Measurements from ENCODE around the gene NDUFA12. TPM values are rescaled to one million over a fixed set of nuclear protein-coding genes. Genes with fewer than 3 reads are reported as not detected.

The NDUFA12 gene
- total and polyA plus RNA-seq, 4 donors: 53.3 to 152 (median 87.7) TPM

DNA sequence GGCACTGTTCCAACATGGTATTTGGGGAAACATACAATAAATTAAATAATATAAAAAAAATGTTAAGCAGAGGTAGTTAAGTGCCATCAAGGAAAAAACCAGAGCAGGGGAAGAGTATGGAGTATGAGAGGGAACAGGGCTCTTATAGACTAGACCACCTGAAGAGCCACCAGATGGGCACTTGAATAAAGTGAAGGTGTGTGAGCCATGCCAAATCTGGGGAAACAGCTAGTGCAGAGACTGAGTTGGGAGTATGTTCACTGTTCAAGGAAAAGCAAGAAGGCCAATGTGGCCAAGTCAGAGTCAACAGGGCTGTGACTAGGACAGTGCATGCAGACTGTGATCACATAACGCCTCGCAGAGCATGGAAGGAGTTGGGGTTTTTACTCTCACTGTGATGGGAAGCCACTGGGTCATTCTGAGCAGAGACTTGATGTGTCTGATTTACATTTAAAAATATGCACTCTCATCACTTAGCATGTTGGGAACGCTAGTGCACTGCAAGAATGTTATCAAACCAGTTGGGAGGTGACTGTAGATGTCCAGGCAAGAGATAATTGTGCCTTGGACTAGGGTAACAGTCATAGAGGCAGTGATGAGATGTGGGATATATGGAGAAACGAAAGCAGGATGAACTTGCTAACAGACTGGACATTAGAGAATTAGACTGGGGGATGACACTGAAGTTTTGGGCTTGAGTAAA is 25.6 kb downstream of the NDUFA12 start:
- H3K9ac ChIP-seq (ENCODE audit: insufficient read depth in 1 of 2, low read length in 2 of 2): no peak overlapping the region
- 91 to 93% methylated on average over 4 of the region's 4 CpGs for WGBS, 2 donors
- no peak for ATAC-seq (ENCODE audit: insufficient read depth, low FRiP score)
- H3K9me3 ChIP-seq (ENCODE audit: control insufficient read depth in 4 of 4, insufficient read depth in 3 of 4, low read length in 3 of 4): no peaks in the 10 kb centered on the region
- peak overlapping the region in 1 of 2 donors; percentile 62 for H3K27ac ChIP-seq (ENCODE audit: low read depth in 1 of 2, low read length in 1 of 2)
- DNase-seq: no peak
- peaks cover 0 to 2% (median 0%) of the 10 kb centered on the region in 5 donors for H3K4me1 ChIP-seq (ENCODE audit: control insufficient read depth in 5 of 5, insufficient read depth in 5 of 5, low read length in 5 of 5)
- H3K4me3 ChIP-seq: no peak overlapping the region
- peaks cover 0 to 6% (median 0%) of the 10 kb centered on the region in 4 donors for H3K36me3 ChIP-seq (ENCODE audit: control insufficient read depth in 4 of 4, insufficient read depth in 4 of 4, low read length in 4 of 4)
- no peak for TF ChIP-seq CTCF (IDR thresholded peaks at IDR 0.05; ENCODE audit: control extremely low read depth, extremely low read depth)
- no peaks in the 10 kb centered on the region for H3K27me3 ChIP-seq (ENCODE audit: control insufficient read depth in 3 of 3, insufficient read depth in 3 of 3, low read length in 2 of 3)

DNA sequence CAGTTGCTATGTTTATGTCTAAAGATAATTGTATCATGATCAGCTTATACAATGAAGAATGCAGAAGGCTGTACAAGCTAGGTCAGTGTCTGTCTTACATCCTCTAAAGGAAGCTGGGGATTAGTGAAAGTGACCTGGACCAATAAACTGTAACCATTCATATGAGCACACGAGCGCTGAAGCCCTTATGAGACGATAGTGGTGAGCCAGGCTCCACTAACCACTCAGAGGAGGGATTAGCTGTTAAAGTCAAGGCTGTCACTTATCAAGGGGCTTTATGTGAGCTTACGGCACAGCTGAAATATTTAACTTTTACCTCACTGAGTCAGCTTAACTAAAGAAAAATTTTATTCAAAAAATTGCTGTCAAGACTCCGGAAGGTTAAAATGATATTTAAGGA is 30.3 kb downstream of the NDUFA12 start:
- no peaks in the 10 kb centered on the region for H3K9me3 ChIP-seq (ENCODE audit: control insufficient read depth in 4 of 4, insufficient read depth in 3 of 4, low read length in 3 of 4)
- no peak overlapping the region for H3K9ac ChIP-seq (ENCODE audit: insufficient read depth in 1 of 2, low read length in 2 of 2)
- WGBS, 2 donors: 88 to 89% methylated on average over 5 of the region's 5 CpGs
- H3K4me3 ChIP-seq: no peak overlapping the region
- no peak for TF ChIP-seq CTCF (IDR thresholded peaks at IDR 0.05; ENCODE audit: control extremely low read depth, extremely low read depth)
- DNase-seq (peak in 2 of 3 donors; percentile 23 to 34), ATAC-seq (ENCODE audit: insufficient read depth, low FRiP score) (no peak)
- peaks cover 3 to 16% (median 6%) of the 10 kb centered on the region in 4 donors for H3K36me3 ChIP-seq (ENCODE audit: control insufficient read depth in 4 of 4, insufficient read depth in 4 of 4, low read length in 4 of 4)
- peaks cover 0 to 13% (median 0%) of the 10 kb centered on the region in 5 donors for H3K4me1 ChIP-seq (ENCODE audit: control insufficient read depth in 5 of 5, insufficient read depth in 5 of 5, low read length in 5 of 5)
- no peak overlapping the region for H3K27ac ChIP-seq (ENCODE audit: low read depth in 1 of 2, low read length in 1 of 2)
- H3K27me3 ChIP-seq (ENCODE audit: control insufficient read depth in 3 of 3, insufficient read depth in 3 of 3, low read length in 2 of 3): no peaks in the 10 kb centered on the region

DNA sequence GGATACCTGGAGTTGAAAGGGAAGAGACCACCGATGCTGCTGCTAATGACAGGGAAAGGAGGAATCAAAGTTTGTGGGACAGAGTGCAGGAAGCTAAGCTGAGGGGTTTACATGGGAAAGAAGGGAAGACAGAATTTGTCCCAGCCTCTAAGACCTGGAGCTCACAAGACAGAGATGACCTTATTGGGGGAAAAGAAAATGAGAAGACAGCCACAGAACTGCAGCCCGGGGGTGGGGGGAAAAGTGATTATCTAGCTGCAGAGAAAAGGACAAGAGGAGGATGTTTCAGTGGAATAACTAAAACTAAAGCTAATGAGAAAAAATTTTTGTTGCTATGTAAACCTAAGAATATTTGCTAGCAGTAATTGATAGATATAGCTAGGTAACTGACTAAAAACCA is 30.7 kb downstream of the NDUFA12 start:
- ATAC-seq (ENCODE audit: insufficient read depth, low FRiP score) (no peak), DNase-seq (no peak)
- H3K4me1 ChIP-seq (ENCODE audit: control insufficient read depth in 5 of 5, insufficient read depth in 5 of 5, low read length in 5 of 5): peaks cover 0 to 15% (median 0%) of the 10 kb centered on the region in 5 donors
- no peak overlapping the region for H3K9ac ChIP-seq (ENCODE audit: insufficient read depth in 1 of 2, low read length in 2 of 2)
- no peak for TF ChIP-seq CTCF (IDR thresholded peaks at IDR 0.05; ENCODE audit: control extremely low read depth, extremely low read depth)
- no peak overlapping the region for H3K4me3 ChIP-seq
- no peak overlapping the region for H3K27ac ChIP-seq (ENCODE audit: low read depth in 1 of 2, low read length in 1 of 2)
- peaks cover 3 to 16% (median 4%) of the 10 kb centered on the region in 4 donors for H3K36me3 ChIP-seq (ENCODE audit: control insufficient read depth in 4 of 4, insufficient read depth in 4 of 4, low read length in 4 of 4)
- H3K9me3 ChIP-seq (ENCODE audit: control insufficient read depth in 4 of 4, insufficient read depth in 3 of 4, low read length in 3 of 4): no peaks in the 10 kb centered on the region
- 87 to 95% methylated on average over 2 of the region's 2 CpGs for WGBS, 2 donors
- H3K27me3 ChIP-seq (ENCODE audit: control insufficient read depth in 3 of 3, insufficient read depth in 3 of 3, low read length in 2 of 3): no peaks in the 10 kb centered on the region
